OCI-LY1 (cell line): ENCODE data around the gene HPD.

ENCODE experiments used
- H2AFZ ChIP-seq: fragments of 200-600 bp; sonication (generic), shearing (Covaris generic); 2 replicates; pipeline ENCODE4 v1.6.0; 2014; ENCODE audit warnings: antibody characterized with exemption, mild to moderate bottlenecking, low read length
- H3F3A ChIP-seq: fragments of 200-600 bp; sonication (generic), shearing (Covaris generic); 2 replicates; pipeline ENCODE4 v1.6.0; 2014; ENCODE audit warnings: mild to moderate bottlenecking, antibody characterized with exemption, low read length, moderate library complexity; ENCODE audit not compliant: insufficient read depth
- H3K27ac ChIP-seq: fragments of 200-600 bp; sonication (generic); 2 replicates; pipeline ENCODE4 v1.5.1; 2014; ENCODE audit warnings: low read length, mixed run types, mild to moderate bottlenecking, low read depth; ENCODE audit not compliant: poor library complexity, severe bottlenecking
- H3K27me3 ChIP-seq: fragments of 200-600 bp; sonication (generic); 2 replicates; pipeline ENCODE4 v1.6.0; 2014; ENCODE audit warnings: antibody characterized with exemption, mild to moderate bottlenecking, low read length, moderate library complexity; ENCODE audit not compliant: insufficient read depth
- H3K36me3 ChIP-seq: fragments of 200-600 bp; sonication (generic); 2 replicates; pipeline ENCODE4 v1.6.1; 2014; ENCODE audit warnings: mild to moderate bottlenecking, antibody characterized with exemption, low read length, moderate library complexity, mixed read lengths; ENCODE audit not compliant: insufficient read depth
- H3K4me1 ChIP-seq: fragments of 200-600 bp; sonication (generic); 2 replicates; pipeline ENCODE4 v1.5.1; 2014; ENCODE audit warnings: mild to moderate bottlenecking, low read length, moderate library complexity; ENCODE audit not compliant: insufficient read depth, severe bottlenecking
- H3K4me2 ChIP-seq: fragments of 200-600 bp; sonication (generic), shearing (Covaris generic); 2 replicates; pipeline ENCODE4 v1.6.1; 2014; ENCODE audit warnings: low read length
- H3K4me3 ChIP-seq: fragments of 200-600 bp; sonication (generic); 2 replicates; pipeline ENCODE4 v1.5.1; 2014; ENCODE audit warnings: low read length, low read depth, mild to moderate bottlenecking, mixed read lengths; ENCODE audit not compliant: poor library complexity, severe bottlenecking
- H3K79me2 ChIP-seq: fragments of 200-600 bp; shearing (Covaris generic); 2 replicates; pipeline ENCODE4 v1.6.1; 2016; ENCODE audit warnings: mixed run types, low read length, mixed read lengths; ENCODE audit not compliant: insufficient read depth
- H3K9ac ChIP-seq: fragments of 200-600 bp; sonication (generic), shearing (Covaris generic); 2 replicates; pipeline ENCODE4 v1.6.1; 2014; ENCODE audit warnings: mild to moderate bottlenecking, low read length, mixed read lengths
- H3K9me2 ChIP-seq: fragments of 200-600 bp; sonication (generic), shearing (Covaris generic); 2 replicates; pipeline ENCODE4 v1.6.1; 2014; ENCODE audit warnings: low read depth, mild to moderate bottlenecking, low read length, mixed read lengths
- H3K9me3 ChIP-seq: fragments of 200-600 bp; shearing (Covaris generic); 2 replicates; pipeline ENCODE4 v1.6.1; 2014; ENCODE audit warnings: low read length, mixed read lengths
- H4K20me1 ChIP-seq: fragments of 200-600 bp; sonication (generic), shearing (Covaris generic); 2 replicates; pipeline ENCODE4 v1.6.0; 2016; ENCODE audit warnings: mild to moderate bottlenecking, low read length; ENCODE audit not compliant: insufficient read depth
- CTCF ChIP-seq: fragments of 200-600 bp; sonication (generic), shearing (Covaris generic); IDR thresholded peaks from 2 replicates; pipeline ENCODE4 v1.5.1; 2017; ENCODE audit warnings: mild to moderate bottlenecking, antibody characterized with exemption, low read length, moderate library complexity, mixed read lengths
- EZH2 ChIP-seq: fragments of 200-600 bp; sonication (generic), shearing (Covaris generic); IDR thresholded peaks from 2 replicates; pipeline ENCODE4 v1.8.0; 2017; ENCODE audit warnings: borderline replicate concordance, mixed run types, mild to moderate bottlenecking, antibody characterized with exemption, low read length, moderate library complexity, mixed read lengths

The HPD gene

GRCh38 chr12:121803861-121804416, 54.7 kb downstream of the HPD start, which contains the start of gene SETD1B:
TSS of gene SETD1B (plus strand) at chr12:121804009. CDS start at chr12:121804738, 729 bp downstream.
- Histone ChIP-seq H3K79me2 (0 out of 2 replicates have a peak, but pooled peaks cover 8% of the 10 kb centered on the region), H4K20me1 (no peaks in the 10 kb centered on the region)
- TF ChIP-seq CTCF: no peak
- TF ChIP-seq EZH2: no peak

GRCh38 chr12:121802843-121803698, 55.6 kb downstream of the HPD start:
- Histone ChIP-seq H4K20me1 (no peaks in the 10 kb centered on the region), H3K79me2 (peaks cover 8% of the 10 kb centered on the region; the same call in 1 of the 2 replicates), H3K27ac (peak overlapping the region; percentile 95), H3K9me2 (no peaks in the 10 kb centered on the region), H3K36me3 (peaks cover 10% of the 10 kb centered on the region; the same call in 1 of the 2 replicates), H3K9ac (peak overlapping the region; percentile 86), H3K4me2 (peak overlapping the region; percentile 85), H3K27me3 (no peaks in the 10 kb centered on the region), H3K9me3 (no peaks in the 10 kb centered on the region), H2AFZ (no peak overlapping the region), H3F3A (no peaks in the 10 kb centered on the region), H3K4me3 (peak overlapping the region; percentile 79), H3K4me1 (peaks cover 58% of the 10 kb centered on the region)
- TF ChIP-seq EZH2 (no peak), CTCF (no peak)

More at GRCh38 chr12:121803861-121804416, 54.7 kb downstream of the HPD start, which contains the start of gene SETD1B:
- Histone ChIP-seq H3K9me2 (no peaks in the 10 kb centered on the region), H3K4me2 (peak within 1 kb of the TSS; percentile 87), H3K4me1 (peaks cover 50% of the 10 kb centered on the region), H3K36me3 (peaks cover 10% of the 10 kb centered on the region), H3K9me3 (no peaks in the 10 kb centered on the region), H3K27ac (peak within 1 kb of the TSS; percentile 95), H3K4me3 (peak within 1 kb of the TSS; percentile 79), H3K9ac (peak within 1 kb of the TSS; percentile 86), H3F3A (no peaks in the 10 kb centered on the region), H2AFZ (no peak within 1 kb of the TSS), H3K27me3 (no peaks in the 10 kb centered on the region)

- TF ChIP-seq CTCF (no peak), EZH2 (no peak)
- no peaks in the 10 kb centered on the region for H3F3A ChIP-seq
Observed at GRCh38 chr12:121802485-121802842, 56.2 kb downstream of the HPD start.

More at GRCh38 chr12:121802485-121802842, 56.2 kb downstream of the HPD start:
- Histone ChIP-seq H3K9me2 (no peaks in the 10 kb centered on the region), H3K4me1 (peaks cover 62% of the 10 kb centered on the region), H3K36me3 (peaks cover 7% of the 10 kb centered on the region; the same call in 1 of the 2 replicates), H3K79me2 (peaks cover 8% of the 10 kb centered on the region; the same call in 1 of the 2 replicates), H3K4me3 (peak overlapping the region; percentile 79), H3K9ac (peak overlapping the region; percentile 86), H2AFZ (no peak overlapping the region), H3K27ac (peak overlapping the region; percentile 95), H3K27me3 (no peaks in the 10 kb centered on the region), H3K4me2 (peak overlapping the region; percentile 85), H4K20me1 (no peaks in the 10 kb centered on the region), H3K9me3 (no peaks in the 10 kb centered on the region)
